Measurements from ENCODE around the gene SOWAHC.

Gene SOWAHC

GRCh38 chr2:109660046-109660860 is 46.1 kb downstream of the SOWAHC start:
- no peaks in the 10 kb centered on the region for H3K4me1 ChIP-seq
- H3K4me3 ChIP-seq, result no peak overlapping the region
- H3K9ac ChIP-seq, result no peak overlapping the region
- H3K9me3 ChIP-seq, result no peaks in the 10 kb centered on the region
- H3K4me2 ChIP-seq, result no peak overlapping the region
- no peaks in the 10 kb centered on the region for H3K36me3 ChIP-seq
- H3K27me3 ChIP-seq, result no peaks in the 10 kb centered on the region
- no peak overlapping the region for H3K27ac ChIP-seq
- TF ChIP-seq Cebpa-rat (IDR thresholded peaks at IDR 0.05), result no peak
- H4K20me1 ChIP-seq, result no peaks in the 10 kb centered on the region

GRCh38 chr2:109662889-109663288 is 48.7 kb downstream of the SOWAHC start:
- no peaks in the 10 kb centered on the region for H4K20me1 ChIP-seq
- H3K36me3 ChIP-seq, result no peaks in the 10 kb centered on the region
- TF ChIP-seq Cebpa-rat (IDR thresholded peaks at IDR 0.05), result no peak
- H3K9ac ChIP-seq, result no peak overlapping the region
- H3K4me2 ChIP-seq, result no peak overlapping the region
- no peaks in the 10 kb centered on the region for H3K4me1 ChIP-seq
- H3K27me3 ChIP-seq, result no peaks in the 10 kb centered on the region
- no peaks in the 10 kb centered on the region for H3K9me3 ChIP-seq
- no peak overlapping the region for H3K27ac ChIP-seq
- H3K4me3 ChIP-seq, result no peak overlapping the region

DNA sequence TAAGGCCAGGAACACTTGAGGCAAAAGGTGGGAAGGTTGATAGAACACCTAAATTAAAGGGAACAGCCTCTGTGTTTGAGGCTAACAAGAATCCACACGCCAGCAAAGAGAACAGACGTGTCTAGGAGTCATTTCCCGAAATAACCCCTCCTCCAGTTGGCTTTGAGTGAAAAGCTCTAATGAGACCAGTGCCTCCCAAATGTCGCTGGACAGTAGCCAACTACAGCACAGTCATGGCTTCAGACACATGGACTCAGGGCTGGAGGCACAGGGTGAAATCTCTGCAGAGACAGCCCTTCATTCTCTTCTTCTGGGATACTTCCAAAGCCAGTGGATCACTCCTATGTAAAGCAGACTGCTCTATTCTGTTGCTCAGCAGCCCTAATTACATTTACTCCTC is 49.6 kb downstream of the SOWAHC start:
- Histone ChIP-seq H3K9me3 (no peaks in the 10 kb centered on the region), H3K4me2 (no peak overlapping the region), H3K27ac (no peak overlapping the region), H3K36me3 (no peaks in the 10 kb centered on the region), H3K27me3 (no peaks in the 10 kb centered on the region), H4K20me1 (no peaks in the 10 kb centered on the region), H3K4me1 (no peaks in the 10 kb centered on the region), H3K4me3 (no peak overlapping the region), H3K9ac (no peak overlapping the region)
- no peak for TF ChIP-seq Cebpa-rat (IDR thresholded peaks at IDR 0.05)

- no peaks in the 10 kb centered on the region for H3K36me3 ChIP-seq
- no peaks in the 10 kb centered on the region for H3K9me3 ChIP-seq
- no peak overlapping the region for H3K27ac ChIP-seq
- no peaks in the 10 kb centered on the region for H4K20me1 ChIP-seq
- no peak overlapping the region for H3K4me3 ChIP-seq
- H3K9ac ChIP-seq, result no peak overlapping the region
- TF ChIP-seq Cebpa-rat (IDR thresholded peaks at IDR 0.05), result no peak
- no peaks in the 10 kb centered on the region for H3K4me1 ChIP-seq
- no peaks in the 10 kb centered on the region for H3K27me3 ChIP-seq
- no peak overlapping the region for H3K4me2 ChIP-seq
These were observed 52.3 kb downstream of the SOWAHC start for GRCh38 chr2:109666466-109666865.

Data from BLaER1 (cell line).